Liver (tissue), 9 donors: ENCODE data around the gene OR2AG2. TPM values are rescaled to one million over a fixed set of nuclear protein-coding genes. Genes with fewer than 3 reads are reported as not detected.
A peak's percentile ranks its signal among the peaks of the same experiment; 100 is the strongest.

Source experiments
- DNase-seq: peaks from one replicate; pipeline ENCODE4 v3.0.0-alpha.2; 2017; ENCODE audit warnings: low spot score
- H3K27ac ChIP-seq, 2 donors: one replicate each; pipeline ENCODE4 v1.7.0; 2013; ENCODE audit warnings: inconsistent platforms in 2 of 2, low read length in 2 of 2, control low read depth in 1 of 2, low read depth in 1 of 2, mild to moderate bottlenecking in 1 of 2
- H3K27me3 ChIP-seq, 4 donors: one replicate each; pipeline versions ENCODE4 v1.6.1 to v1.7.0; 2013; ENCODE audit warnings: low read length in 3 of 4, inconsistent platforms in 1 of 4, mild to moderate bottlenecking in 1 of 4, moderate library complexity in 1 of 4; ENCODE audit not compliant: control insufficient read depth in 4 of 4, insufficient read depth in 4 of 4
- H3K36me3 ChIP-seq, 4 donors: one replicate each; pipeline versions ENCODE4 v1.6.1 to v1.7.0; 2013; ENCODE audit warnings: low read length in 3 of 4, mild to moderate bottlenecking in 3 of 4, low read depth in 1 of 4, moderate library complexity in 1 of 4; ENCODE audit not compliant: control insufficient read depth in 4 of 4, insufficient read depth in 3 of 4
- H3K4me1 ChIP-seq, 4 donors: one replicate each; pipeline versions ENCODE4 v1.6.1 to v1.7.0; 2013; ENCODE audit warnings: low read length in 3 of 4, mild to moderate bottlenecking in 3 of 4, moderate library complexity in 1 of 4; ENCODE audit not compliant: control insufficient read depth in 4 of 4, insufficient read depth in 4 of 4
- H3K4me3 ChIP-seq, 3 donors: one replicate each; pipeline versions ENCODE4 v1.6.1 to v1.7.0; 2013; ENCODE audit warnings: low read length in 3 of 3, control low read depth in 1 of 3, low read depth in 1 of 3, mild to moderate bottlenecking in 1 of 3
- H3K9ac ChIP-seq, 2 donors: one replicate each; pipeline ENCODE4 v1.7.0; 2013; ENCODE audit warnings: low read length in 2 of 2, mild to moderate bottlenecking in 2 of 2, moderate library complexity in 2 of 2, control low read depth in 1 of 2, low read depth in 1 of 2
- H3K9me3 ChIP-seq, 4 donors: one replicate each; pipeline versions ENCODE4 v1.6.1 to v1.7.0; 2013; ENCODE audit warnings: low read length in 3 of 4; ENCODE audit not compliant: control insufficient read depth in 4 of 4
- CTCF ChIP-seq: fragments of 150-350 bp; IDR thresholded peaks from 2 replicates; pipeline ENCODE4 v1.5.1; 2017; ENCODE audit warnings: improper control_type of control experiment, low read depth, low read length; ENCODE audit not compliant: missing input control
- FOXA1 ChIP-seq: IDR thresholded peaks from 2 replicates; pipeline ENCODE4 v1.6.1; 2016; ENCODE audit warnings: antibody characterized with exemption
- FOXA2 ChIP-seq: IDR thresholded peaks from 2 replicates; pipeline ENCODE4 v1.6.1; 2016; ENCODE audit warnings: antibody characterized with exemption
- GABPA ChIP-seq, 2 donors: IDR thresholded peaks in 1 of 2; conservative IDR thresholded peaks in 1 of 2; 2 replicates each; pipeline ENCODE4 v1.6.1; 2016; ENCODE audit warnings: antibody characterized with exemption in 2 of 2, mild to moderate bottlenecking in 1 of 2, moderate library complexity in 1 of 2
- HNF4G ChIP-seq: IDR thresholded peaks from 2 replicates; pipeline ENCODE4 v1.6.1; 2016; ENCODE audit warnings: antibody characterized with exemption
- JUND ChIP-seq, 2 donors: IDR thresholded peaks; 2 replicates each; pipeline ENCODE4 v1.6.1; 2016; ENCODE audit warnings: antibody characterized with exemption in 2 of 2
- NR2F2 ChIP-seq: IDR thresholded peaks from 2 replicates; pipeline ENCODE4 v1.6.1; 2016; ENCODE audit warnings: antibody characterized with exemption
- RAD21 ChIP-seq, 2 donors: IDR thresholded peaks; 2 replicates each; pipeline ENCODE4 v1.6.1; 2016; ENCODE audit warnings: antibody characterized with exemption in 2 of 2, mild to moderate bottlenecking in 2 of 2
- REST ChIP-seq: IDR thresholded peaks from 2 replicates; pipeline ENCODE4 v1.6.1; 2016; ENCODE audit warnings: antibody characterized with exemption, mild to moderate bottlenecking
- RXRA ChIP-seq, 2 donors: IDR thresholded peaks; 2 replicates each; pipeline ENCODE4 v1.6.1; 2017 to 2018; ENCODE audit warnings: antibody characterized with exemption in 2 of 2, mild to moderate bottlenecking in 1 of 2
- SP1 ChIP-seq: IDR thresholded peaks from 2 replicates; pipeline ENCODE4 v1.6.1; 2018; ENCODE audit warnings: antibody characterized with exemption, mild to moderate bottlenecking
- TAF1 ChIP-seq: conservative IDR thresholded peaks from 2 replicates; pipeline ENCODE4 v1.6.1; 2016; ENCODE audit warnings: antibody characterized with exemption, mild to moderate bottlenecking
- YY1 ChIP-seq: IDR thresholded peaks from 2 replicates; pipeline ENCODE4 v1.6.1; 2016; ENCODE audit warnings: antibody characterized with exemption, mild to moderate bottlenecking
- ZBTB33 ChIP-seq: IDR thresholded peaks from 2 replicates; pipeline ENCODE4 v1.6.1; 2016; ENCODE audit warnings: antibody characterized with exemption
- WGBS: extraction: QIAGEN DNeasy Blood & Tissue Kit; methylation state at CpG from one replicate; pipeline ENCODE4 v1.1.7; 2013; 5-methylcytosine and 5-hydroxymethylcytosine counted together
- polyA plus RNA-seq, 2 donors: library from polyadenylated mRNA; stranded (reverse) in 1 of 2; unstranded in 1 of 2; fragments of 200-250 nt in 1 of 2; fragments of >200 nt in 1 of 2; fragmentation: Nextera tagmentation in 1 of 2; extraction: Ambion mirVana in 1 of 2; gene quantifications; one replicate each; pipeline versions ENCODE4 v1.2.1 to v1.2.3, GENCODE V29; 2013 to 2015
- total RNA-seq, 2 donors: library from RNA; depleted of rRNA; stranded (reverse); fragments of >200 nt; gene quantifications; one replicate each; pipeline ENCODE4 v1.2.3, GENCODE V29; 2014
- donor health status: healthy.
- donor health status: healthy.
- donor health status: healthy.
- donor health status: healthy.
- donor health status: healthy.

The OR2AG2 gene
- total and polyA plus RNA-seq, 4 donors, result under 0.01 TPM; not detected in 3

- Histone ChIP-seq H3K9ac (no peak overlapping the region), H3K27me3 (no peaks in the 10 kb centered on the region), H3K36me3 (no peaks in the 10 kb centered on the region), H3K4me1 (peaks cover 0 to 1% (median 0%) of the 10 kb centered on the region in 4 donors), H3K27ac (peak overlapping the region; percentile 44 to 77), H3K4me3 (peak overlapping the region in 1 of 3 donors; percentile 28), H3K9me3 (no peaks in the 10 kb centered on the region)
- DNase-seq, result no peak
- no peak for TF ChIP-seq FOXA1
- no peak for TF ChIP-seq YY1
- TF ChIP-seq HNF4G, result no peak
- TF ChIP-seq CTCF, result no peak
- no peak for TF ChIP-seq FOXA2
- TF ChIP-seq TAF1, result no peak
- no peak for TF ChIP-seq GABPA (IDR thresholded peaks at IDR 0.05 in 1 of 2, conservative IDR thresholded peaks at IDR 0.05 in 1 of 2)
- no peak for TF ChIP-seq REST
- TF ChIP-seq SP1, result no peak
- TF ChIP-seq RXRA (IDR thresholded peaks at IDR 0.05), result no peak
- TF ChIP-seq JUND (IDR thresholded peaks at IDR 0.05), result no peak
- TF ChIP-seq ZBTB33, result no peak
- TF ChIP-seq RAD21 (IDR thresholded peaks at IDR 0.05), result no peak
- WGBS, result 62% methylated on average over 1 of the region's 1 CpG
These were observed 25.1 kb downstream of the OR2AG2 start for GRCh38 chr11:6746626-6747025.

GRCh38 chr11:6746086-6746618 is 25.6 kb downstream of the OR2AG2 start:
- no peaks in the 10 kb centered on the region for H3K9me3 ChIP-seq
- peak overlapping the region in 1 of 2 donors; percentile 36 for H3K9ac ChIP-seq
- H3K27me3 ChIP-seq, result no peaks in the 10 kb centered on the region
- peaks cover 0 to 1% (median 0%) of the 10 kb centered on the region in 4 donors for H3K4me1 ChIP-seq
- WGBS, result 57% methylated on average over 5 of the region's 5 CpGs
- peak overlapping the region; percentile 44 to 77 for H3K27ac ChIP-seq
- H3K4me3 ChIP-seq, result peak overlapping the region in 2 of 3 donors; percentile 10 to 28
- H3K36me3 ChIP-seq, result no peaks in the 10 kb centered on the region
- TF ChIP-seq NR2F2, result peak; percentile 9
- TF ChIP-seq FOXA1, result no peak
- no peak for DNase-seq
